Amygdala (tissue), 56 donors: ENCODE results near the gene FGD4.

ENCODE experiments used
- DNase-seq, 56 donors: peaks; one replicate each; lab custom pipeline; 2025; lab: John Stamatoyannopoulos, UW

FGD4 gene

DNA sequence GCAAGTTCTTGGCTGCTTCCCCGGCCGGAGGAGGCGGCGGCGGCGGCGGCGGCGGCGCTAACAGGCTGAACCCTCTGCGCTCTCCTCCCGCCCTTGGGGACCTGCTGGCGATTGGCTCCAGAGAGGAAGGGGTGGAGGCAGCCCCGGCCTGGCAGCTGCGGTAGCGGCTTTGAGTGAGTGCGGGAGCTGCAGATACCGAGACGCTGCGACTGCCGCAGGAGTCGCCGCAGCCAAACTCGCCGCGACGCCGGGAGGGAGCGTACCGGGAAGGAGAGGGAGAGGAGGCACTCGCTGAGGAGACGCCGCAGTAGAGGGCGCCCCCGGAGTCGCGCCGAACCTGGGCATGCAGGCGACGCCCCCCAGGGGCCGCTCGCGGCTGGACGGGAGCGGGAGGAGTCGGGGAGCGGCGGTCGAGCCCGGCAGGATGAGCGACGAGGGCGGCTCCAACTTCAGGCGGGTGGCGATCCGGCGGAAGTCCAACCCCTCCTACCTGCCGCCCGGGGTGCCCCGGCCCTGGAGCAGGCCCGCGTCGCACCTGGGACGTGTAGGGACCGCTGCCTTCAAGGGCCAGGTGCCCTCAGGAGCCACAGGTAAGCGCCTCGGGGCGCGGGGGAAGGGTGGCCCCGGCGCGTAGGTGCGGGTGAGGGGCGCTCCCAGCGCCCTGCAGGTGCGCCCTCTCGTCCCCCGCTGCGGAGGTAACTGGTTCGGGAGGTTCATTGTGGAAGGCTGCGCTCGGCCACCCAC is at the start of gene FGD4:
TSS of gene FGD4 (plus strand) at position 189 of the 744 bp plus-strand sequence.
- DNase-seq: peak in 54 of 56 donors; percentile 6 to 83 (median 59)

- no peak for DNase-seq
These were observed 45.8 kb upstream of the FGD4 start for GRCh38 chr12:32353540-32353939.

- no peak for DNase-seq
These were observed 41.6 kb upstream of the FGD4 start for GRCh38 chr12:32357601-32358249.

DNA sequence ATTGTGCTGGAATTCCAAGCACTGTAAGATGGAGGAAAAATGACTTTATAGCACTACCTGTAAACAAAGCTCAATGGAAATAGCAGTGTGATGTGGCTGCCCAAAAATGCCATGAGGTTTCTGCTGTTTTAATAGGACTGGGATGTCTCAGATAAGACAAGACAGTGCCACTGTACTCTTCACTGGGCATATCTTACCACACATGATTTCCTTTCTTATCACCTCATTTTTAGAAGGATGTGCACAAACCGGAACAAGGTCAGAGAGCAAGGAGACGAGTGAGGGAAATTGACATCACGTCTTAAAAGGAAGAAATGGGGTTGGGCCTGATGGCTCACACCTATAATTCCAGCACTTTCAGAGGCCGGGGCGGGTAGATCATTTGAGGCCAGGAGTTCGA is 38.4 kb upstream of the FGD4 start:
- DNase-seq: no peak

DNA sequence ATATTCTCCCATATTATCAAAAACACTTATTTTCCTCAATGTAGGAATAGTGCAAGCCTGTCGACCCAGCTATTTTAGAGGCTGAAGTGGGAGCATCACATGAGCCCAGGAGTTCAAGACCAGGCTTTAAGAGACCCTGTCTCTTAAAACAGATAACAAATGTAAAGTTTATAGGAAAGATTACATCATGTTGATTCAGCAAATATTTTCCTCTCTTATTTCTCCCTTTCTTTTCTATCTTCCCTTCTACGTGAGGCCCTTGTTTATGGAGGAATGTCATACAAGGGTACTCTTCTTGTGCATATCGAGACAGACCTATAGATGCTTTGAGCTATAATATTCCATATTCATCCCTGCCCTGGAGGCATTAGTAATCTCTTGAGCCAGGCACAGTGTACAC is 36.5 kb upstream of the FGD4 start:
- DNase-seq: no peak

- peak in 28 of 56 donors; percentile 0 to 66 (median 12) for DNase-seq
These were observed 33.8 kb upstream of the FGD4 start for GRCh38 chr12:32365473-32366064.

DNA sequence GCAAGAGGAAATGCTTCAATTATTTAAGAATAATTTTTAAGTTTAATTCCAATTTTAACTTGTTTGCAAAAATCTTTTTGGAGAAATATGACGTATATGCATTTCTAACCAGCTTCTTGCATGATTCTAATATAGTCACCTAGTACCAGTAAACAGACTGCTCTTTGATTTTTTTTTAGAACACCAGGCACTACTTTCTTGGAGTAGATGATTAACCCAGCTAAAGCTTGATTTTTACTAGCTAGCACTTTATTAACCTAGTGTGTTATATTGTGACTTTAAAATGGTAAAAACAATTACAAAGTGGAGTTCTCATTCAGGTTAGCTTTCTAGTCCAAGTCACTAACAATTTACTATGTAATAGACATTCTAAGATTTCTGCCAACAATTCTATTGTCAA is 32.6 kb upstream of the FGD4 start:
- no peak for DNase-seq

GRCh38 chr12:32367381-32367780 is 32.0 kb upstream of the FGD4 start:
- no peak for DNase-seq

GRCh38 chr12:32369202-32369601 is 30.2 kb upstream of the FGD4 start:
- DNase-seq: no peak

DNA sequence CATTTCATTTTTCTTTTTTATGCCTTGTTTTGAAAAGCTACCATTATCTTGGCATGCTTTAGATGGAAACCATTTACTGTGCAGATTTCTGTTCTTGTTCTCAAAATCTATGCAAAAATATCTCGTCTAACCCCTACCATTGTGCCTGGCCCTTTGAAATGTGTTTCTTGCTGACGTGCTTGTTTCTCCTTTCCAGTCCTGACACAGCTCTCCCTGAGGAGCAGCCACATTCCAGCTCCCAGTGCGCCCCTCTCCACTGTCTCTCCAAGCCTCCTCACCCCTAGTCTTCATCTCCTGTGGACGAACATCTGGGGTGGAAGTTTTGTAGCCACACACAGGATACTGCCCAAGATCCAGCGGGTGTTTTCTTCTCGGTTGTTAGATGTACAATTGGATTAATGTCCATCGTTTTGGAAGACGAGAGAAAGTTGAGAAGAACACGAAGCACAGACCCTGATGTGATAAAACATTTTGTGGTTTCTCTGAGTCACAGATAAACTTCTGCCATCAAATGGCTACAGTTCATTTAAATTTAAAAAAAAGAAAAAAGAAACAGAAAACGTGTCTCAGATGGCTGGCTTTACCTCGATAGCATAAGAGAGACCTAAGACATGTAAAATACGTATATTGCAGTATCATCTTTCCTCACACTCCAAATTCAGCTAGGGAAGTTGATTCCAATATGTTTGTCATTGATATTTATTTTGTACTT is 21.9 kb upstream of the FGD4 start:
- DNase-seq: no peak

DNA sequence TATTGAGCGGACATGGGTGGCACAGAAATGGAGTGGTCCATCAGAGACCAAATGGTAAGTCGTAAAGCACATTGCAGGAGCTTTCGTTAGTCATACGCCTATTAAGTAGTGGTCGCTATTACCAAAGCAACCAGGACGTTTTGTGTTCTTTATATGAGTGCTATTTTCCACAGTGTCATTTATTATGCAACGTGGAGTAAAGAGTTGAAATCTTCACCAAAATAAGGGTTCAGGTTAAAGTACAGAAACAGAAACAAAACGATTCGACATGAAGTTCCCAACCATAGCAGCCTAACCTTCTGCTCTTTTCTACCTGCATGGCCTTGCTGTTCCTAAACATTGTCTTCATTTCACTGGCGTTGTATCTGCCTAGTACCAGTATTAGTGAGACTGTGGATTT is 20.1 kb upstream of the FGD4 start:
- no peak for DNase-seq

- no peak for DNase-seq
These were observed 19.7 kb upstream of the FGD4 start for GRCh38 chr12:32379667-32380066.

GRCh38 chr12:32382226-32382625 is 17.1 kb upstream of the FGD4 start:
- DNase-seq: no peak

GRCh38 chr12:32390572-32391219 is 8.7 kb upstream of the FGD4 start:
- DNase-seq: peak in 2 of 56 donors; percentile 17

DNA sequence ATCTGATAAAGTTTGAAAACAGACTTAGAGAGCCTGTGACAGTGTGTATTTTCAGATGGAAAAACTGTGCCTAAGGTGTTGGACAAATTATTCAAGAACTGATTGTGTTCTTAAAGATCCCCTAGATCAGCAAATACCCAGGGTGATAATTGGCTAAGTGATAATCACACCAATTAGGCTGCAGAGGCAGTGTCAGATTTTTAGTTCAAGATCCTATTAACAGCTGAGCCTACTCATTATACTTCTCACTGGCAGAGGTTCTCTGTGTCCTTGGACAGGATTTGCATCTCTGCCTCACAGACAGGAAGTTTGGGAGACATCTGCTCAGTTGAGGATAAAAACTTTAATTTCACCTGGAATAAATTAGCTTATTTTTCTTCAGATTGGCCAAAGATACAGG is 4.3 kb upstream of the FGD4 start:
- no peak for DNase-seq

DNA sequence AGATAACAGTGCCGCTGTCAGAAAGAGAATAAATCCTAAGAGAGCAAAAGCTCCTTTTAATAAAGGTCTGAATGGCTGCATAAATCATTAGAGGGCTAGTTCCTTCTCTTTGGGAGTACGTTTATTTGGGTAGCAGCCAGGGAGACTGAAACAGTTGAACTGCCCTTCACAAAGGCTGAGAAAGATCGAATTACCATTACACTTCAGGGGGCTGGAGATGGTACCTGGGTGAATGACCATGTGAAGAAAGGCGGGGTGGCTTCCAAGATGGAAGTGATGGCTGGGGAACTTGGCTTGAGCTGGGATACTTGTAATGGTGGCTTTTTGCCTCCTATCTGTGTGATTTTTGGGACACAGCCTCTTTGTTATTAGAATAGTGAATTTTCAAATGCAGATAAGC is 1.7 kb upstream of the FGD4 start:
- no peak for DNase-seq

DNA sequence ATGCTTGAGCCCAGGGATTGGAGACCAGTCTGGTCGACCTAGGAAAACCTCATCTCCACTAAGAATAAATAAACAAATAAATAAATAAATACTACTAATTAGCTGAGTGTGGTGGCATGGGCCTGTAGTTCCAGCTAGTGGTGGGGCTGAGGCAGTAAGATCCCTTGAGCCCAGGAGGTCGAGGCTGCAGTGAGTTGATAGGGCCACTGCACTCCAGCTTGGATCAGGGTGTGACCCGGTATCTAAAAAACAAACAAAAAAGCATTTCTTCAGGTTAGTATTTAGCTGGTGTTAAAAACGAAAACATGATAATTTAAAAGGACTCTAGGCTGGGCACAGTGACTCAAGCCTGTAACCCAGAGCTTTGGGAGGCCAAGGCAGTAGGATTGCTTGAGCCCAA is 1.2 kb upstream of the FGD4 start:
- DNase-seq: no peak

- no peak for DNase-seq
These were observed 465 bp upstream of the FGD4 start for GRCh38 chr12:32398816-32399369.

DNA sequence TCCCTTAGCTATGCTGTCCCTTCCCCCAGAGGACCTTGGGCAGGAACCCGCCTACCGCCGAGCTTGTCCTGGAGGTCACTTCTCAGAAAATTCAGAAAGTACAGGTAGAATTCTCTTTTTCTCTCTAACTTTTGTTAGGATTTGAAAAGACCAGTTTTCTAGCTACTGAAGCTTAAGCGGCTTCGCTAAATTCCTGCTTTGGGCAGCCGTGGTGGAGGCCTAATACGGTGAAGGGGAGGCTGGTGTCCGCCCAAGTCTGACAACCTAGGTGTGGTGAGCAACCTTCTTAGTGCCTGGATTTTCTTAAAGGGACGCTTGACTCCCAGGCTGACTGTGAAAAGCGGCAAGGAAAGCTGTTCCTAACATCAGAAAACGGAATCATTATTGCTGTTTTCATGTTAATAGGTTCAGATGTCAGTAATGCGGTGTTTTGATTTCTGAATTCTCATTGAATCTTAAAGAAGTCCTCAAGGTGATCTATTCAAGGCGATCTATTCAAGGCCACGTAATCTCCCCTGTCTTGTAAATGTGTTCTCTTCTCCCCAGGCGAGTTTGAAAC is 835 bp downstream of the FGD4 start:
- DNase-seq: peak in 1 of 56 donors; percentile 25

DNA sequence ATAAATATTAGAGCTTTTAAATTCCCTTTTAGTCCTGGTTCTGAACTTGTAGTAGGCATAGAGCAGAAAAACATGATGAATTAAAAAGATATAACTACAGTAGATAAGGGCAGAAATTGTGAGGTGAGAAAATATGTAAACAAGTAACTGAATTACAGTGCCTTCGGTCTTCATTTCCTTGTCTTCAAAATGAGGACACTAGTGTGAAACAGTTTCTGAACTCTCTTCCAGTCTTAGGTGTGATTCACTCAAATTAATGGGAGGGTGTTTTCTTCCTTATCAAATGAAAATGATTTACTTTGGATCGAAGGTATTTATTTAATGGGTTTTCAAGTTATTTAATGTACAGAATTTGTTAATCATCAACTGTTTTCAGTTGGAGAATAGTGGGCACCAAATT is 1.5 kb downstream of the FGD4 start:
- no peak for DNase-seq
